Keratinocyte (primary cell): ENCODE measurements around the gene TH. TPM values are rescaled to one million over a fixed set of nuclear protein-coding genes. Genes with fewer than 3 reads are reported as not detected.

Experiments
- DNase-seq: peaks from one replicate; pipeline ENCODE4 v3.0.0-alpha.2; 2011; ENCODE audit warnings: low read depth, missing footprints, low spot score
- FAIRE-seq: peaks from 2 replicates; lab custom pipeline; 2011; peaks lifted over from hg19 to GRCh38; lab: Jason Lieb, UNC
- H2AFZ ChIP-seq: 2 replicates; pipeline ENCODE4 v1.6.0; 2012; ENCODE audit warnings: low read length, control low read depth, inconsistent platforms; ENCODE audit not compliant: control insufficient read depth
- H3K27ac ChIP-seq: 2 replicates; pipeline ENCODE4 v1.5.1; 2011; ENCODE audit warnings: low read length; ENCODE audit not compliant: control insufficient read depth, insufficient read depth
- H3K27me3 ChIP-seq: 3 replicates; pipeline ENCODE4 v1.6.0; 2011; ENCODE audit warnings: low read length; ENCODE audit not compliant: control insufficient read depth, insufficient read depth; ENCODE audit errors: extremely low read depth
- H3K36me3 ChIP-seq, 2 experiments: 2 replicates in 1 of 2; 3 replicates in 1 of 2; pipeline ENCODE4 v1.5.1; 2011; ENCODE audit warnings: low read length in 2 of 2, mild to moderate bottlenecking in 1 of 2; ENCODE audit not compliant: control insufficient read depth in 2 of 2, insufficient read depth in 2 of 2; ENCODE audit errors: extremely low read depth in 1 of 2
- H3K4me1 ChIP-seq: 3 replicates; pipeline ENCODE4 v1.5.1; 2011; ENCODE audit warnings: low read length; ENCODE audit not compliant: control insufficient read depth, insufficient read depth; ENCODE audit errors: extremely low read depth
- H3K4me2 ChIP-seq: 3 replicates; pipeline ENCODE4 v1.6.0; 2011; ENCODE audit warnings: low read depth, low read length; ENCODE audit not compliant: control insufficient read depth, insufficient read depth; ENCODE audit errors: extremely low read depth
- H3K4me3 ChIP-seq, 3 experiments: fragments of 200-600 bp in 1 of 3; sonication (generic) in 1 of 3; 2 replicates in 2 of 3; 3 replicates in 1 of 3; pipeline ENCODE4 v1.5.1; 2011 to 2016; ENCODE audit warnings: low read length in 3 of 3, mild to moderate bottlenecking in 3 of 3, control low read depth in 2 of 3, inconsistent platforms in 1 of 3, low read depth in 1 of 3, mixed read lengths in 1 of 3, mixed run types in 1 of 3, moderate library complexity in 1 of 3; ENCODE audit not compliant: control insufficient read depth in 2 of 3, insufficient read depth in 2 of 3; ENCODE audit errors: extremely low read depth in 1 of 3
- H3K79me2 ChIP-seq: 2 replicates; pipeline ENCODE4 v1.6.0; 2012; ENCODE audit warnings: low read length; ENCODE audit not compliant: control insufficient read depth, insufficient read depth
- H3K9ac ChIP-seq: 3 replicates; pipeline ENCODE4 v1.6.0; 2011; ENCODE audit warnings: low read length; ENCODE audit not compliant: control insufficient read depth, insufficient read depth; ENCODE audit errors: extremely low read depth
- H3K9me1 ChIP-seq: 3 replicates; pipeline ENCODE4 v1.6.0; 2011; ENCODE audit warnings: low read length; ENCODE audit not compliant: control insufficient read depth, insufficient read depth; ENCODE audit errors: extremely low read depth
- H3K9me3 ChIP-seq: 2 replicates; pipeline ENCODE4 v1.5.1; 2012; ENCODE audit warnings: low read depth, low read length; ENCODE audit not compliant: control insufficient read depth
- H4K20me1 ChIP-seq: 3 replicates; pipeline ENCODE4 v1.6.0; 2011; ENCODE audit warnings: low read length; ENCODE audit not compliant: control insufficient read depth, insufficient read depth; ENCODE audit errors: extremely low read depth
- EZH2 ChIP-seq: IDR thresholded peaks from one replicate; pipeline ENCODE4 v1.6.1; 2012; ENCODE audit warnings: inconsistent platforms, mild to moderate bottlenecking, low read length, moderate library complexity
- dilution Hi-C: fragments of 300-500 bp; cut with MboI; formaldehyde crosslinking; loops from one replicate; pipeline ENCODE4 v1.7.0; 2020; ENCODE audit warnings: low sequenced_read_pairs; ENCODE audit not compliant: extremely low pct_ligation_motif_present
- polyA plus RNA-seq, 5 experiments: library from polyadenylated mRNA; depleted of rRNA in 3 of 5; stranded (reverse) in 3 of 5; stranded (forward) in 1 of 5; unstranded in 1 of 5; fragments of >200 nt; gene quantifications; 1 replicate in 1 of 5; 2 replicates in 3 of 5; 3 replicates in 1 of 5; pipeline versions ENCODE4 v1.2.1 to v1.2.3, GENCODE V29; 2011 to 2012; ENCODE audit warnings: missing spikeins in 2 of 5, low read depth in 1 of 5, low replicate concordance in 1 of 5
- TF ChIP-seq, protein P1 (sequence below), 3 experiments: IDR thresholded peaks in 1 of 3; conservative IDR thresholded peaks in 1 of 3; optimal IDR thresholded peaks in 1 of 3; 2 replicates in 2 of 3; 3 replicates in 1 of 3; pipeline versions ENCODE3 to v1.5.1; 2011; ENCODE audit warnings: low read length in 3 of 3, mild to moderate bottlenecking in 3 of 3, moderate library complexity in 2 of 3, control low read depth in 1 of 3, inconsistent platforms in 1 of 3; ENCODE audit not compliant: insufficient read depth in 2 of 3; ENCODE audit errors: extremely low read depth in 1 of 3

TH gene
- polyA plus RNA-seq, 1 donor (not counting 4 experiments of a cell fraction or from before 2014, with no cell fraction given): 0.50 TPM

DNA sequence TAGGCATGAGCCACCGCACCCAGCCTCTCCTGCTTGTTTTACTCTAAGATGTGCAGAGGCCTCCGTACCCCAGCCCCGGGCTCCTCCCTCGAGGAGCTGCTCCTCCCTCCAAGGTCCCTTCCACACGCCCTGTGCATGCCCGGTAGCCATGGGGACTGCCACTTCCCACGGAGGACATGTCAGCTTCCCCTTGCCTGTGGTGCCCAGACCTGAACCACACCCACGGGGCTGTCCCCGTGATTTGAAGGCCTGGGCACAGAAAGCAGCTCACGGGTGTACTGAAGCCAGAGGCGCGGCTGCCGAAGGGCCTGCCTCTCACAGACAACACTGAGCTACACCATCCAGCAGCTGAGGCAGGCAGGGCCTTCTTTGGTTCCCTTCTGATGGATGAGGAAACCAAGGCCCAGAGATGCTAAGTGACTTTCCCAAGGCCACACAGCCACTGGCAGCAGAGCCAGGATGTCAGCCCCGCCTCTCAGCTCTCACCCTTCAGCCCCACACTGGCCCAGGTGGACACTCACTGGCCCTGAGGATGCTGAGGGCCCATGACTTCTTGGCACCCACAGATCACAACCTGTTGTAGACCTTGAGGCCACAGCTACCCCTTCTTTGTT lies 17.9 kb downstream of the TH start:
- no peak for TF ChIP-seq EZH2
- TF ChIP-seq, protein P1, sequence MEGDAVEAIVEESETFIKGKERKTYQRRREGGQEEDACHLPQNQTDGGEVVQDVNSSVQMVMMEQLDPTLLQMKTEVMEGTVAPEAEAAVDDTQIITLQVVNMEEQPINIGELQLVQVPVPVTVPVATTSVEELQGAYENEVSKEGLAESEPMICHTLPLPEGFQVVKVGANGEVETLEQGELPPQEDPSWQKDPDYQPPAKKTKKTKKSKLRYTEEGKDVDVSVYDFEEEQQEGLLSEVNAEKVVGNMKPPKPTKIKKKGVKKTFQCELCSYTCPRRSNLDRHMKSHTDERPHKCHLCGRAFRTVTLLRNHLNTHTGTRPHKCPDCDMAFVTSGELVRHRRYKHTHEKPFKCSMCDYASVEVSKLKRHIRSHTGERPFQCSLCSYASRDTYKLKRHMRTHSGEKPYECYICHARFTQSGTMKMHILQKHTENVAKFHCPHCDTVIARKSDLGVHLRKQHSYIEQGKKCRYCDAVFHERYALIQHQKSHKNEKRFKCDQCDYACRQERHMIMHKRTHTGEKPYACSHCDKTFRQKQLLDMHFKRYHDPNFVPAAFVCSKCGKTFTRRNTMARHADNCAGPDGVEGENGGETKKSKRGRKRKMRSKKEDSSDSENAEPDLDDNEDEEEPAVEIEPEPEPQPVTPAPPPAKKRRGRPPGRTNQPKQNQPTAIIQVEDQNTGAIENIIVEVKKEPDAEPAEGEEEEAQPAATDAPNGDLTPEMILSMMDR (optimal IDR thresholded peaks at IDR 0.05 in 1 of 3, IDR thresholded peaks at IDR 0.05 in 1 of 3, conservative IDR thresholded peaks at IDR 0.05 in 1 of 3; ENCODE audit: extremely low read depth in 1 of 3, insufficient read depth in 2 of 3, low read length in 3 of 3): no peak
- Histone ChIP-seq H3K4me1 (peaks cover 5% of the 10 kb centered on the region), H3K27me3 (peaks cover 28% of the 10 kb centered on the region), H2AFZ (no peak overlapping the region), H3K9me3 (no peaks in the 10 kb centered on the region), H3K27ac (no peak overlapping the region), H3K4me2 (no peak overlapping the region), H4K20me1 (peaks cover 3% of the 10 kb centered on the region), H3K4me3 (no peak overlapping the region), H3K79me2 (no peaks in the 10 kb centered on the region), H3K9me1 (no peaks in the 10 kb centered on the region), H3K36me3 (no peaks in the 10 kb centered on the region), H3K9ac (no peak overlapping the region)
- FAIRE-seq (no peak), DNase-seq (no peak)
- dilution Hi-C loops: no loop called here

DNA sequence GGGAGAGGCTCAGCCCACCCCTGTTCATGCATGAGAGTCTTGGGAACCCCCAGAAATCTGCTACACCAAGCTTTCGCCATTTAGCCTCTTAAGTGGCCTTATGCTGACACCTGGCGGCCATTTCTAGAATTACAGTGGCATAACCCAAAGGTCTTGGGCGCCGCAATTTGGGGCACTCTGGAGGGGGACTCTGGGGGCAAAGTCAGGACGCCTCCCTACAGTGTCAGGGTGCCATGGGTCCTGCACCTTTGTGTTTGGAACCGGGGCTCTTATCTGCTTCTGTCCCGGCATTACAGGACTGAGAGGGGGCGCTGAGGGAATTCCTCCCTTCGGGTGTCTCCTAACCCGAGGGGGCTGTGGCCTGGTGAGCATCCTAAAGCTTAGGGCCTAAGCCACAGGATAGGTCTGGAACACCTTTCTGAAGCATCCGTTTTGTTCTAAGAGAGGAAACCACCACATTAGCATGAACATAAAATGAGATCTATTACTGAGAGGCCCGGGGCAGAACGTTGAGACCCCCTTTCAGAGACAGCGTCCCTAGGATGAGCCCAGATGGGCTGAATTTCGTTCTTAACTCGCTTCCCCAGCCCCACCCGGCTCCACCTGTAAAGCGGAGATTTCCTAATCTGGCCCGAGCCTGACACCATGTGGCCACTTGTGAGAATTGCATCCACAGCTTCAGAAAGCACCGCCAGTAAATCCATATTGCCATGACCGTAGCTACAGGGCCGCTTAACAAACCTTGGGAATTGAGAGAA lies 19.9 kb downstream of the TH start:
- Histone ChIP-seq H3K4me1 (peaks cover 5% of the 10 kb centered on the region), H3K9me1 (no peaks in the 10 kb centered on the region), H3K27ac (no peak overlapping the region), H3K4me2 (no peak overlapping the region), H3K36me3 (no peaks in the 10 kb centered on the region), H2AFZ (no peak overlapping the region), H3K9ac (no peak overlapping the region), H4K20me1 (peaks cover 3% of the 10 kb centered on the region), H3K27me3 (peaks cover 48% of the 10 kb centered on the region), H3K9me3 (no peaks in the 10 kb centered on the region), H3K79me2 (no peaks in the 10 kb centered on the region), H3K4me3 (no peak overlapping the region)
- dilution Hi-C loops: no loop called here
- TF ChIP-seq, protein P1 (optimal IDR thresholded peaks at IDR 0.05 in 1 of 3, IDR thresholded peaks at IDR 0.05 in 1 of 3, conservative IDR thresholded peaks at IDR 0.05 in 1 of 3; ENCODE audit: extremely low read depth in 1 of 3, insufficient read depth in 2 of 3, low read length in 3 of 3): peak; percentile 69 to 82 (median 81)
- TF ChIP-seq EZH2: no peak
- DNase-seq (no peak), FAIRE-seq (peak; percentile 63)
